Neuronal stem cell (in vitro differentiated cells): ENCODE data around the gene KCNK10.

Source experiments
- DNase-seq: peaks from one replicate; pipeline ENCODE4 v3.0.0-alpha.2; 2013; ENCODE audit warnings: low spot score
- H2AFZ ChIP-seq: one replicate; pipeline ENCODE4 v1.6.1; 2013; ENCODE audit warnings: mild to moderate bottlenecking, low read length, inconsistent platforms
- H2AK5ac ChIP-seq: 2 replicates; pipeline ENCODE4 v1.6.1; 2013; ENCODE audit warnings: low read depth, mild to moderate bottlenecking, inconsistent platforms, low read length, moderate library complexity, mixed read lengths
- H2BK120ac ChIP-seq: 2 replicates; pipeline ENCODE4 v1.6.1; 2013; ENCODE audit warnings: low read depth, mild to moderate bottlenecking, inconsistent platforms, low read length, moderate library complexity, mixed read lengths
- H2BK12ac ChIP-seq: one replicate; pipeline ENCODE4 v1.6.1; 2013; ENCODE audit warnings: low read length, inconsistent platforms
- H2BK15ac ChIP-seq: 2 replicates; pipeline ENCODE4 v1.6.1; 2013; ENCODE audit warnings: mild to moderate bottlenecking, low read length, inconsistent platforms, mixed read lengths
- H2BK5ac ChIP-seq: one replicate; pipeline ENCODE4 v1.6.1; 2013; ENCODE audit warnings: inconsistent platforms, mild to moderate bottlenecking, low read length, moderate library complexity
- H3K14ac ChIP-seq: one replicate; pipeline ENCODE4 v1.6.1; 2013; ENCODE audit warnings: low read length, inconsistent platforms
- H3K18ac ChIP-seq: 2 replicates; pipeline ENCODE4 v1.6.1; 2013; ENCODE audit warnings: low read length, inconsistent platforms
- H3K23ac ChIP-seq: 2 replicates; pipeline ENCODE4 v1.6.1; 2013; ENCODE audit warnings: low read depth, mild to moderate bottlenecking, mixed read lengths, low read length, inconsistent platforms; ENCODE audit not compliant: poor library complexity
- H3K27ac ChIP-seq: replicated peaks from 3 replicates; pipeline ENCODE4 v1.5.1; 2013; ENCODE audit warnings: low read length, inconsistent platforms
- H3K27me3 ChIP-seq, 3 experiments: 2 replicates each; pipeline ENCODE4 v1.6.1; 2013; ENCODE audit warnings: low read length in 3 of 3, mild to moderate bottlenecking in 2 of 3, inconsistent platforms in 1 of 3, low read depth in 1 of 3, mixed read lengths in 1 of 3, moderate library complexity in 1 of 3; ENCODE audit not compliant: control insufficient read depth in 3 of 3, insufficient read depth in 3 of 3
- H3K36me3 ChIP-seq, 2 donors: replicated peaks in 1 of 2; 2 replicates each; pipeline ENCODE4 v1.6.1; 2013; ENCODE audit warnings: low read length in 2 of 2; ENCODE audit not compliant: control insufficient read depth in 2 of 2, insufficient read depth in 2 of 2
- H3K4ac ChIP-seq: 2 replicates; pipeline ENCODE4 v1.6.1; 2013; ENCODE audit warnings: inconsistent platforms, mild to moderate bottlenecking, low read length, moderate library complexity
- H3K4me1 ChIP-seq, 2 donors: 1 replicate in 1 of 2; 2 replicates in 1 of 2; pipeline ENCODE4 v1.6.1; 2013; ENCODE audit warnings: low read length in 2 of 2, low read depth in 1 of 2; ENCODE audit not compliant: control insufficient read depth in 2 of 2, insufficient read depth in 1 of 2
- H3K4me2 ChIP-seq: one replicate; pipeline ENCODE4 v1.6.1; 2013; ENCODE audit warnings: mild to moderate bottlenecking, low read length, inconsistent platforms; ENCODE audit not compliant: insufficient read depth, poor library complexity, severe bottlenecking
- H3K4me3 ChIP-seq, 2 donors: 2 replicates each; pipeline ENCODE4 v1.5.1; 2013; ENCODE audit warnings: low read length in 2 of 2, mild to moderate bottlenecking in 2 of 2, inconsistent platforms in 1 of 2, moderate library complexity in 1 of 2
- H3K79me1 ChIP-seq: one replicate; pipeline ENCODE4 v1.6.1; 2013; ENCODE audit warnings: low read depth, mild to moderate bottlenecking, inconsistent platforms, low read length, moderate library complexity
- H3K9ac ChIP-seq: one replicate; pipeline ENCODE4 v1.6.1; 2013; ENCODE audit warnings: mild to moderate bottlenecking, low read depth, low read length, inconsistent platforms; ENCODE audit not compliant: poor library complexity
- H3K9me3 ChIP-seq, 2 donors: replicated peaks in 1 of 2; 2 replicates each; pipeline versions ENCODE3 to v1.6.1; 2013; ENCODE audit warnings: low read length in 2 of 2, mild to moderate bottlenecking in 2 of 2, inconsistent platforms in 1 of 2, low read depth in 1 of 2, mixed read lengths in 1 of 2, moderate library complexity in 1 of 2; ENCODE audit not compliant: control insufficient read depth in 2 of 2, insufficient read depth in 1 of 2
- H4K8ac ChIP-seq: one replicate; pipeline ENCODE4 v1.6.1; 2013; ENCODE audit warnings: low read depth, mild to moderate bottlenecking, inconsistent platforms, low read length, moderate library complexity
- H4K91ac ChIP-seq: one replicate; pipeline ENCODE4 v1.6.1; 2013; ENCODE audit warnings: low read length, low read depth, mild to moderate bottlenecking, inconsistent platforms; ENCODE audit not compliant: poor library complexity
- WGBS, 2 donors: extraction: QIAGEN DNeasy Blood & Tissue Kit; methylation state at CpG; one replicate each; pipeline ENCODE4 v1.1.7; 2013; ENCODE audit warnings: missing lambda C conversion rate in 2 of 2, mixed read lengths in 1 of 2; ENCODE audit not compliant: insufficient read length in 2 of 2, insufficient replicate concordance in 1 of 2; ENCODE audit errors: extremely low coverage in 2 of 2; 5-methylcytosine and 5-hydroxymethylcytosine counted together

Gene KCNK10

DNA sequence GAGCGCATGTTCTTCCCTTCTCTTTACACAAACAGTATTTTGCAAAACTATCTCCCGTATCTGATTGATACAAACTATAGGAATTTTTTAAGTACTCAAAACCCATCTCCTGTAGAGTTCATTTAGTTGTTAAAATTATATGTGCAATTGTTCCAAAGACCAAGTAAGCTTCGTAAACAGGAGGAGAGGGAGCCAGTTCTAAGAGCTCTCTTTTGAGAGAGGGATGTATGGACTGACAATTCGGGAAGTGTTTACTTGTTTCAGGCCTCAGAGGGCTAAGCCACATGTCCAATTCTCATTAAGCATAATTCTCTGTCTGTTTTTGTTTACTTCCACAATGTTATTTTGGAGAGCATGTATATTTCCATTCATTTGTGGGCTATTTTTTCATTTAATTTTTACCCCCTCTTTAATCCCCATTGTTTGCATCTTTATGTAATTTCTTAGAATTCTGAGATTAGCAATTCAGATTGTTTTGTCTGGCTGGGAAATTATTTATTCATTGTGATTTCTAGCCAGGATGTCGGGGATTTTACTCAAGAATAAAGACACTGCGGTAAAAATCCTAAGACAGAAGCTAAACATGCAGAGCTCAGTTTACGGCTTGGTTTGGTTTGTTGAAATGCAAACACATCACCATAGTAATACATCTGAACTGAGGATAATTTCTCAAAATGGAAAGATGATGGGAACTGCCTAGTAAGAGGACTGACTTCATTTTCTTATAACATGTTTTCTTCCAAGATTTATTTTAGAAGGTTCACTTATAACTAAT is 126.8 kb downstream of the KCNK10 start:
- H2AK5ac ChIP-seq, result no peak overlapping the region
- H3K4ac ChIP-seq, result no peak overlapping the region
- no peak overlapping the region for H3K4me2 ChIP-seq
- no peak overlapping the region for H2AFZ ChIP-seq
- no peak overlapping the region for H2BK120ac ChIP-seq
- no peaks in the 10 kb centered on the region for H3K79me1 ChIP-seq
- no peak overlapping the region for H3K14ac ChIP-seq
- no peaks in the 10 kb centered on the region for H3K36me3 ChIP-seq
- H3K18ac ChIP-seq, result no peak overlapping the region
- no peak overlapping the region for H3K27ac ChIP-seq
- no peak overlapping the region for H2BK5ac ChIP-seq
- no peaks in the 10 kb centered on the region for H3K9me3 ChIP-seq
- no peak overlapping the region for H3K9ac ChIP-seq
- DNase-seq, result no peak
- H3K23ac ChIP-seq, result no peak overlapping the region
- H2BK15ac ChIP-seq, result no peak overlapping the region
- H3K4me1 ChIP-seq, result peaks cover 18 to 19% of the 10 kb centered on the region in 2 donors
- H4K91ac ChIP-seq, result no peak overlapping the region
- H4K8ac ChIP-seq, result no peak overlapping the region
- H2BK12ac ChIP-seq, result no peak overlapping the region
- H3K27me3 ChIP-seq, result no peaks in the 10 kb centered on the region
- H3K4me3 ChIP-seq, result no peak overlapping the region
- WGBS, 2 donors, result no CpG with 5 or more reads among the region's 7 CpGs

DNA sequence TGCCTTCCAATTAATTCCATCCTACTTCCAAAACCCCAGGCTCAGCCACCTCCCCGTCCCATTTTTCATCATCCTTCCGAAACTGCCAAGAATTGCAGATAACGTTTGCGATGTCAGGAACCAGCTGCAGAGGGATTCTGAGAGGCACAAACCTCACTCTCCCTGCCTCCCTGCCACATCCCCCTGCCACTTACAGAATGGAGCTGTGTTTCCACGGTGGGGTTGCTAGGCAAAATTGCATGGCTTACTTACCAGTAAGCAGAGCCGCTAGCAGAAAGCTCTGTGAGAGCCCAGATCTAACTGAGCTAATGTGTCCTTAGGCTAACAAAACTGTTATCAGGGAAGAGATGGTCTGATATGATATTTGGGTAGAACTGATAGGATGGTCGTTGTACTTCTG is 127.4 kb downstream of the KCNK10 start:
- Histone ChIP-seq H3K9ac (no peak overlapping the region), H3K18ac (no peak overlapping the region), H3K4me2 (no peak overlapping the region), H2BK12ac (no peak overlapping the region), H2BK5ac (no peak overlapping the region), H3K36me3 (no peaks in the 10 kb centered on the region), H2AK5ac (no peak overlapping the region), H3K27ac (no peak overlapping the region), H2AFZ (no peak overlapping the region), H3K9me3 (no peaks in the 10 kb centered on the region), H3K4ac (no peak overlapping the region), H3K79me1 (no peaks in the 10 kb centered on the region), H3K4me1 (peaks cover 19 to 20% of the 10 kb centered on the region in 2 donors), H4K91ac (no peak overlapping the region), H4K8ac (no peak overlapping the region), H2BK120ac (no peak overlapping the region), H3K23ac (no peak overlapping the region), H2BK15ac (no peak overlapping the region), H3K27me3 (no peaks in the 10 kb centered on the region), H3K14ac (no peak overlapping the region), H3K4me3 (no peak overlapping the region)
- DNase-seq, result peak; percentile 35
- 100% methylated on average over 2 of the region's 7 CpGs; no CpG with 5 or more reads in 1 of the 2 donors for WGBS, 2 donors

DNA sequence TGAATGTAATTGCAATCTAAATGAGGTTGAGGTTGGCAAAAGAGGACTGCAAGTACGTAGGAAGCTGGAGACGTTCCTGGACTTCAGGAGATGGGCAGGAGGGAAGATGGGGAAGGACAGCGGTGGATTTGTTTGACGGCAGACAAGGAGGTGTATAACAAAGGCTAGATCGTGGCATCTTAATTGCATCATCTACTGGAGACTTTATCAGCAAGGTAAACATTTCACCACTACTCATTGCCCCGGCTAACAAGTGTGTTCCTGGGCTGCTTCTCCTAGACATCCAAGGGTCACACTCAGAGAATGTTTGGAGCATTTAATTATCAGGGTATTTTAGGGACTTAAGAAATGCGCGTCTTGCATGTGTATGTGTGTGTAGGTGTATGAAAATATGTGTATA is 128.5 kb downstream of the KCNK10 start:
- H3K27me3 ChIP-seq, result no peaks in the 10 kb centered on the region
- no peak overlapping the region for H3K23ac ChIP-seq
- no peak overlapping the region for H3K18ac ChIP-seq
- no peak overlapping the region for H4K8ac ChIP-seq
- no peak overlapping the region for H3K14ac ChIP-seq
- no peak overlapping the region for H4K91ac ChIP-seq
- no peak overlapping the region for H3K4me2 ChIP-seq
- no CpG with 5 or more reads among the region's 8 CpGs for WGBS, 2 donors
- no peaks in the 10 kb centered on the region for H3K79me1 ChIP-seq
- H3K36me3 ChIP-seq, result no peaks in the 10 kb centered on the region
- no peak overlapping the region for H2AK5ac ChIP-seq
- no peak overlapping the region for H2BK120ac ChIP-seq
- H2BK12ac ChIP-seq, result no peak overlapping the region
- H3K27ac ChIP-seq, result no peak overlapping the region
- H3K4me3 ChIP-seq, result no peak overlapping the region
- no peaks in the 10 kb centered on the region for H3K9me3 ChIP-seq
- H2BK15ac ChIP-seq, result no peak overlapping the region
- H3K4me1 ChIP-seq, result peaks cover 19 to 22% of the 10 kb centered on the region in 2 donors
- H3K9ac ChIP-seq, result no peak overlapping the region
- no peak overlapping the region for H3K4ac ChIP-seq
- DNase-seq, result no peak
- no peak overlapping the region for H2AFZ ChIP-seq
- H2BK5ac ChIP-seq, result no peak overlapping the region

DNA sequence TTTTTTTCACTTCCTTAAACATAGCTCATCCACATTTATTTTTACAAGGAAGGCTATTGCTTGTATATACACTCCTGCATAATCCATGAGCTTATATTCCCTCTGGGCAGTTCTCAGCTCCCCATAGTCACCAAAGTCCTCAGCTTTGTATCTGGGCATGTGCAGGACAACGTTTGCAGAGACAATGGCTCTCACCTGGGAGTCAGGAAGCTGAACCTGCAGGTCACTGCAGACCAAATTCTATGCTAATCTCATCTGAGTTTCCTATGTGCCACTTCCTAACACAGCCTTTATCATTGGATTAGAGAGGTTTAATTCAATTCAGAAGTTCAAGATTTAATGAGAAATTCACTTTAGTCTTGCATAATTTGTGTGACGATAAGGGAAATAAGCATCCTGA is 131.5 kb downstream of the KCNK10 start:
- H4K91ac ChIP-seq, result no peak overlapping the region
- H2BK120ac ChIP-seq, result no peak overlapping the region
- no peaks in the 10 kb centered on the region for H3K79me1 ChIP-seq
- DNase-seq, result no peak
- H2AK5ac ChIP-seq, result no peak overlapping the region
- no peak overlapping the region for H3K9ac ChIP-seq
- H3K4me1 ChIP-seq, result peaks cover 15% of the 10 kb centered on the region in 2 donors
- no peak overlapping the region for H3K14ac ChIP-seq
- H3K27ac ChIP-seq, result no peak overlapping the region
- no peak overlapping the region for H2BK5ac ChIP-seq
- H3K9me3 ChIP-seq, result no peaks in the 10 kb centered on the region
- H4K8ac ChIP-seq, result no peak overlapping the region
- H2BK12ac ChIP-seq, result no peak overlapping the region
- no peaks in the 10 kb centered on the region for H3K27me3 ChIP-seq
- no peak overlapping the region for H3K4me2 ChIP-seq
- H3K18ac ChIP-seq, result no peak overlapping the region
- H3K4me3 ChIP-seq, result no peak overlapping the region
- no peak overlapping the region for H2BK15ac ChIP-seq
- no CpG with 5 or more reads among the region's 2 CpGs for WGBS, 2 donors
- H2AFZ ChIP-seq, result no peak overlapping the region
- H3K23ac ChIP-seq, result no peak overlapping the region
- H3K4ac ChIP-seq, result no peak overlapping the region
- no peaks in the 10 kb centered on the region for H3K36me3 ChIP-seq
